ENCODE results near the gene FAM83C.
"Not testable (repeated sequence)": the region's sequence is repeated elsewhere in the genome, so short reads cannot be mapped to it uniquely, and the experiment has no call there.

FAM83C gene

DNA sequence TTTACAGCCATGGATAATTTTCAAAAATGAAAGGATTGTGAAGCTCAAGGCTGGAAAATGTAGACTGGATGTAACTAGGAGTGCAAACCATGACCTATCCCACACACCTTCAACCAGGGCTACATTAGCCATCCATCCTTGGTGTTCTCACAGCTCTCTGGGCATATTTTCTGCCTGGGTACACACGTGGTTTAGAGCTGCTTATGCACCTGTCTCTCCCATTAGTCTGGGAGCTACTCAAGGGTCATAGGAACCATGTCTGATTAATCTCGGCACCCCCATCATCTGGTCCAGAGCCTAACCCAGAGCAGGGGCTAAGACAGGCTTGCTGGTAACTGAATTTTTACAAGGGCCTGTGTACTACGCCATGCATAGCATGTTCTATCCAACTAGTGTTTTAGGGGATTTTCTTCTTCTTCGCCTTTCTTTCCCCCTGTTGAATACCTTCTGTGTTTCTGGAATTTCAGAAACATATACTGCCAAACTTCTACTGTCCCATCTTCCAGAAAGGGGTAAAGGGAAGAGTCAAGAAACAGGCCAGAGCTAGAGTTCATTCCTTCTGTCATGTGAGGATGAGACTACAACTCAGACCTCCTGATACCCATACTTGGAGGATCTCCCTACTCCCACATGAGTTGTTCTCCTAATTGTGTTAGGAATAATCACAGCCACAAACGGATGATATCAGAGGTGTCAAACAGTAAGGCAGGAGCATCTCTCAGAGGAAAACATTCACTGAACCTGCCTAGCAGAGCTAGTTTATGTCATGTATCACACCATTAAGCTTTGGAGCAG is 25.4 kb upstream of the FAM83C start:
- DNase-seq: no peak

- DNase-seq: no peak
These were observed 23.9 kb upstream of the FAM83C start for GRCh38 chr20:35316086-35316485.

DNA sequence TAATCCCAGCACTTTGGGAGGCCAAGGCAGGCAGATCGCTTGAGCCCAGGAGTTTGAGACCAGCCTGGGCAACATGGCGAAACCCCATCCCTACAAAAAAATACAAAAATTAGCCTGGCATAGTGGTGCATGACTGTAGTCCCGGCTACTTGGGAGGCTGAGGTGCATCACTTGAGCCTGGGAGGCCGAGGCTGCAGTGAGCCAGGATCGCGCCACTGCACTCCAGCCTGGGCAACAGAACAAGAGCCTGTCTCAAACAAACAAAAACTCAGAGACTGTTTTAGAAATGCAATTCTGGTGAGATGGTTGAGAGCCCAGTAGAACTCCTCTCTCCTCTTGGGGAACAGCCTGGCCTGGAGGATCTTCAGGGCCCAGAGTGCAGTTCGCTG is 23.4 kb upstream of the FAM83C start:
- DNase-seq: not testable (repeated sequence)

- DNase-seq: no peak
These were observed 22.8 kb upstream of the FAM83C start for GRCh38 chr20:35314816-35315631.

DNA sequence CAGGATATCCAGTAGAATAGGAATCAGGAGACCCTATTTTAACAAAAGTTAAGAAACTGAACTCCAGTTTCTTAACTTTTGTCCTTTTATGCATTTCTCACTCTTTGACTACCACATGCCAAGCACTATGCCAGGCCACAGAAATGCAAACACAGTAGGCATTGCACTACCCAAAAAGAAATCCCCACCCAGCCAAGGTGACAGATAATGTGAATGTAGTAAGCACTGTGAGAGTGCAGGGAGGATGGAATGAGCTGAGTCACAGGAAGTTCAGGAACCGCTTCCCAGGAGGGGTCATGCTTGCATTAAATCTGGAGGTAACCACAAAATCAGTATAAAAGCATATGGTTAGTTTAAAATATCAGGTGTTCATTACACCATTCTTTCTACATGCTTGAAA is 20.1 kb upstream of the FAM83C start:
- DNase-seq: no peak

DNA sequence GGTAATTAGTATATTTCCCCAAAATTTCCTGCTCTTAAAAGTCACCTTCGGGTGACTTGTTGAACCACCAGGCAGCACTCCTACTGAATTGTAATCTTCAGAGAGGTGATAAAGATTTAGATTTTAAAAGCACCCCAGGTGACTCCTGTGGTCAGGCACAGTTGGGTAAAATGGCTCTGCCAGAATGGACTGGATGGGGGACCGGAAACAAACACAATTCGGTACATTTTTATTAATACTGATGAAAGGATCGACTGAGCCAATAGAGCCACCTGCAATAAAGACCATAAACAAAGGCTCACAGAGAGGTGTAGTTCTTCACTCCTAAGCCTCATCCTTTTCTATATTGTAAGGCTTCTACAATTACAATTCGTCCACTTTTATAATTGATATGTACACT is 19.6 kb upstream of the FAM83C start:
- DNase-seq: no peak

DNA sequence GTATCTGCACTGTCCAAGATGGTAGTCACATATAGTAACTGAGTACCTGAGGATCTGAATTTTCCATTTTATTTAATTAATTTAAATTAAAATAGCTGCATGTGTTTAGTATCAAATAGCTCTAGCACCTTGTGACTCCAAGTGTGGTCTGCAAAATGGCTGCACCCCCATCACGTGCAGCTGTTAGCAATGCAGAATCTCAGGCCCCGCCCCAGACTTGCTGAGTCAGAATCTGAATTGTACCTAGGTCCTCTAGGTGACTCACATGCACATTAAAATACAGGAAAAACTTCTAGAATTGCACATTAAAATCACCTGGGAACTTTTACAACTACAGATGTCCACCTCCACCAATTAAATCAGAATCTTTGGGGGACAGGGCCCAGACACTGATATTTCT is 19.2 kb upstream of the FAM83C start:
- DNase-seq: no peak

DNA sequence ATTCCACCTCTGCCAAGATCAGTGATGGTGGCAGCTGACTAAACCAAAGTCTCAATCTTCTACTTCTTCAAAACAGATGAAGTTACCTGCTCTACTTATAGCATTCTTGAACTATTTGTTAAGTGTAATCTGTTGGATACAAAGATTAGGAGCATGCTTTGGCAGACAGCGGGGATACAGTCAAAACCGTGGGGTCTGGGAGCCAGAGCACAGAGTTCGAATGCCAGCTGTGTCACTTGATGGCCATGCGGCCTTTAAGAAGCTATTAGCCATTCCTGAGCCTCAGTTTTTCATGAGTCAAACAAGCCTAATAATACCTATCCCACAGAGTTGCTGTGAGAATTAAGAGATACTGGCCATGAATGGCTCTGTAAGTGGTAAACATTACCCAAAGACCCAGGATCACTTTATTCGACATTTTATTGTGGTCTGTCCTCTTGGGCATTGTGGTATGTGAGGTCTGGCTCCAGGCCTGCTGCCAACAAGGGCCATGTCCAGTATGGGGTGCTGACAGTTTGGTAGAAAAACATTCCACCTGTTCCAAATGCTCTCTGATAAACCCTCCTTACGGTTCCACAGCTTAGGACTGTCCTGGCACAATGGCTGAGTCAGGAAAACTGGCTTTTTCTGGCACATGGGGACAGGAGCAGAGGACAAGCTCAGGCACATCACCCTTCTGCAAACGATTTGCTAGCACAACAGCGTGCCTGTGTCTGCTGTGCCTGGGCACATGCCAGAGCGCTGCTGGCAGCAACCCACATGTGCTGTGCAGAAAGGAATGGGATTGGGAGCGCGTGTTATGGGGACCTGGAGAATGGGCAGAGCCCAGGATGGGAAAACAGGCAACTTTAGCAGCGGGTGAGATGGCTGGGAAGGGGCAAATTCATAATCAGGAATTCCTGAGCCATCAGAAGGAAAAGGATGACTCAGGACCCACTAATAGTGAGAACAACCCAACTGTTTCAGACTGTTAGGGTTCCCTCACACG is 15.7 kb upstream of the FAM83C start:
- no peak for DNase-seq

- DNase-seq: peak; percentile 9
These were observed 14.8 kb upstream of the FAM83C start for GRCh38 chr20:35306931-35307517.

DNA sequence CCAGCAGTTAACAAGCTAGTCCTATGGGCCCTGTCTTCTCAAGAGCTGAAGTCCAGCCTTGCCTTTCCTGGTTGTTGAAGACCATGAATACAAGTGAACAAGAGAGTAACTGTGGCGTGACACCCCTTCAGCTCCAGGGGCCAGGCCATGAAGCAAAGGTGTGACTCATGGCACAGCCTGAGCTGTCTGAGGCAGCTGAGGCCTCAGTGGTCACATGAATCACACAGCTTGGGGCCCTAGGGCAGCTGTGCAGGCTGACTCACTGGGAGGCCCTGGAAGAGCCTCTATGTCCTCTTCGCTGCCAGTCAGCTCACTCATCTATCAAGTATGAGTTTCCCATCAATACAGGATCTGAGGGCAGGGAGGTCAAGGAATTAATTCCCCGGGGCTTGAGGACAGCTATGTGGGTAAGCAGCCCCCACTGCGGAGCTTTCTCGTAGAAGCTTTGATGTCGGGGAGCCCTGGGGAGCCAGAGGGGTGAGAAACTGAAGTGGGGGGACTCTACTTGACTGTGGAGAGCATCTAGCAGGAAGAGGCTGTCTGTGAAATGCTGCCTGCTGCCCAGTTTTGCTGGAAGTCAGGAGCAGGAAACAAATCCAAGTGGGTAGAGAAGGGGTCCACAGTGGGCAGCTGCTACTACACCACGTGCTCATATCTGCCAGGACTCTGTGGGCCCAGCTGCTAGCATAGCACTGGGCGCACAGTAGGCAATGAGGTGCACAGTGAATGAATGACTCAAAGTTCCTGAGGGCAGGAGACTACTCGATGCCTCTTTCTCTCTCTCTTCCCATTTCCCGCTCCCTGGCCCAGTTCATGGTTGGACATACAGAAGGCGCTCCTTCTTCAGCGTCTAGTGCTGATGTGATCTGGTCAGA is 13.7 kb upstream of the FAM83C start:
- no peak for DNase-seq

- DNase-seq: no peak
These were observed 12.7 kb upstream of the FAM83C start for GRCh38 chr20:35304956-35305355.

GRCh38 chr20:35303735-35304491 is 11.7 kb upstream of the FAM83C start:
- peak; percentile 64 for DNase-seq

- DNase-seq: no peak
These were observed 11.1 kb upstream of the FAM83C start for GRCh38 chr20:35303382-35303734.

- no peak for DNase-seq
These were observed 10.5 kb upstream of the FAM83C start for GRCh38 chr20:35302421-35303335.

GRCh38 chr20:35301426-35301825 is 9.2 kb upstream of the FAM83C start:
- DNase-seq: no peak

GRCh38 chr20:35300469-35301262 is 8.4 kb upstream of the FAM83C start:
- no peak for DNase-seq

- DNase-seq: no peak
These were observed 7.6 kb upstream of the FAM83C start for GRCh38 chr20:35299780-35300179.

- no peak for DNase-seq
These were observed 6.0 kb upstream of the FAM83C start for GRCh38 chr20:35298264-35298663.

DNA sequence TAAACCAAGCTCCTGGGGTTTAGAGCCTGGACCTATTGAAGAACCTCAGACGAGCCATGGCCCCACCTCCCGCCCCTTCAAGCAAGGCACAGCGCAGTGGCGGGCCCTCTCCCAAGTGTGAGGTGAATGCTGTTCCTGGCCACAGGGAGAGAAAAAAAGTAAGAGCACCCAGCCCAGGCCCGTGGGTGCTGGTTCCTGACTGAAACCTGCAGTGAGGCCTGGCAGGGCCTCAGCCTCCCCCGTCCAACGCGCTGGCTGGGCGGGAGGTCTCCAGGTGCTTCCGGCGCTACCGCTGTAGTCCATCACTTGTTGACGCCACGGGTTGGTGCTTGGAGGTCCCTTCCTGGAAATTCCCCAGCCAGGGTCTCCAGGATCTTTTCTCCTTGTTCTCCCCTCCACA is 5.5 kb upstream of the FAM83C start:
- no peak for DNase-seq

Data from NCI-H524 treated with DMSO at 0.1 percent for 48 hours (cell line).